Lower leg skin (tissue), 4 donors: Measurements from ENCODE around the gene ENOX1. TPM values are rescaled to one million over a fixed set of nuclear protein-coding genes. Genes with fewer than 3 reads are reported as not detected.

ENCODE experiments used
- DNase-seq, 2 donors: peaks; one replicate each; pipeline ENCODE4 v3.0.0-alpha.2; 2019; ENCODE audit warnings: low spot score in 2 of 2
- H3K4me3 ChIP-seq: fragments of 200-600 bp; sonication (generic); 2 replicates; pipeline ENCODE4 v1.5.1; 2017; ENCODE audit warnings: mild to moderate bottlenecking, low read depth; ENCODE audit not compliant: poor library complexity, severe bottlenecking
- POLR2A ChIP-seq, 2 donors: fragments of 450-650 bp; IDR thresholded peaks; one replicate each; pipeline ENCODE4 v1.6.1; 2016 to 2017; ENCODE audit warnings: antibody characterized with exemption in 2 of 2, mild to moderate bottlenecking in 1 of 2, moderate library complexity in 1 of 2
- WGBS, 2 donors: methylation state at CpG; one replicate each; pipeline ENCODE4 v1.1.5; 2018; 5-methylcytosine and 5-hydroxymethylcytosine counted together
- intact Hi-C: fragments of 100-400 bp; cut with DNase I; formaldehyde crosslinking; loops from one replicate; pipeline ENCODE4 v1.15.0; 2023; ENCODE audit warnings: low total_unique reads
- total RNA-seq, 4 donors: library from RNA; depleted of rRNA; stranded (reverse); fragments of >200 nt; gene quantifications; one replicate each; pipeline ENCODE4 v1.1.0, GENCODE V29; 2016
- TF ChIP-seq, protein P1 (sequence below), 3 donors: fragments of 450-650 bp; IDR thresholded peaks; one replicate each; pipeline ENCODE4 v1.5.1; 2016; ENCODE audit warnings: antibody characterized with exemption in 3 of 3, mild to moderate bottlenecking in 3 of 3, moderate library complexity in 2 of 3

The ENOX1 gene
- total RNA-seq, 4 donors from 2014 or later: 0.11 to 0.52 (median 0.30) TPM

- H3K4me3 ChIP-seq: no peak overlapping the region
- intact Hi-C loops: no loop called here
- no peak for DNase-seq
- no peak for TF ChIP-seq POLR2A (IDR thresholded peaks at IDR 0.05)
- TF ChIP-seq, protein P1, sequence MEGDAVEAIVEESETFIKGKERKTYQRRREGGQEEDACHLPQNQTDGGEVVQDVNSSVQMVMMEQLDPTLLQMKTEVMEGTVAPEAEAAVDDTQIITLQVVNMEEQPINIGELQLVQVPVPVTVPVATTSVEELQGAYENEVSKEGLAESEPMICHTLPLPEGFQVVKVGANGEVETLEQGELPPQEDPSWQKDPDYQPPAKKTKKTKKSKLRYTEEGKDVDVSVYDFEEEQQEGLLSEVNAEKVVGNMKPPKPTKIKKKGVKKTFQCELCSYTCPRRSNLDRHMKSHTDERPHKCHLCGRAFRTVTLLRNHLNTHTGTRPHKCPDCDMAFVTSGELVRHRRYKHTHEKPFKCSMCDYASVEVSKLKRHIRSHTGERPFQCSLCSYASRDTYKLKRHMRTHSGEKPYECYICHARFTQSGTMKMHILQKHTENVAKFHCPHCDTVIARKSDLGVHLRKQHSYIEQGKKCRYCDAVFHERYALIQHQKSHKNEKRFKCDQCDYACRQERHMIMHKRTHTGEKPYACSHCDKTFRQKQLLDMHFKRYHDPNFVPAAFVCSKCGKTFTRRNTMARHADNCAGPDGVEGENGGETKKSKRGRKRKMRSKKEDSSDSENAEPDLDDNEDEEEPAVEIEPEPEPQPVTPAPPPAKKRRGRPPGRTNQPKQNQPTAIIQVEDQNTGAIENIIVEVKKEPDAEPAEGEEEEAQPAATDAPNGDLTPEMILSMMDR (IDR thresholded peaks at IDR 0.05): no peak
- 60 to 81% methylated on average over 2 of the region's 2 CpGs for WGBS, 2 donors
Observed at GRCh38 chr13:43764349-43764748, 22.4 kb downstream of the ENOX1 start.

DNA sequence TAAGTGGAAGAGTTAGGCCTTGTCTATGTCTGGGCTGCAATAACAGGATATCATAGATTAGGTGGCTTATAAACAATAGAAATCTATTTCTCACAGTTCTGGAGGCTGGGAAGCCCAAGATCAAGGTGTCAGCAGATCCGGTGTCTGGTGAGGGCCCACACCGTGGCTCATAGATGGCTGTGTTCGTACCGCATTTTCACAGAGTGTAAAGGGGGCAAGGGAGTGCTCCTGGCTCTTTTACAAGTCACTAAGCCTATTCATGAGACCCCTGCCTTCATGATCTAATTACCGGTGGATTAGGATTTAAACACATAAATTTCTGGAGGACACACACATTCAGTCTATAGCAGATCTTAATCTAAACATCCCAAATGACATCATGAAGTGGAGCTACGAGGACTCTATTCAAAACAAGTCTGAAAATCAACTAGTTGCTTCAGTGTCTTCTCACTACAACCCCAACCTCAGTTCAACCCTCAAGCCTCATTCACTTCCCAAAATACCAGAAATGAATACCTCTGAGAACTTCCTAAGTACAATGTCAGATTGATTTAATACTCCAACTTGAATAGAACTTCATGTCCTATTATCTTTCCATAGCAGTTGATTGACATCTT lies 23.5 kb downstream of the ENOX1 start:
- no peak for DNase-seq
- intact Hi-C loops: no loop called here
- TF ChIP-seq, protein P1 (IDR thresholded peaks at IDR 0.05): no peak
- TF ChIP-seq POLR2A (IDR thresholded peaks at IDR 0.05): no peak
- H3K4me3 ChIP-seq: no peak overlapping the region
- 94% methylated on average over 6 of the region's 6 CpGs for WGBS, 2 donors

DNA sequence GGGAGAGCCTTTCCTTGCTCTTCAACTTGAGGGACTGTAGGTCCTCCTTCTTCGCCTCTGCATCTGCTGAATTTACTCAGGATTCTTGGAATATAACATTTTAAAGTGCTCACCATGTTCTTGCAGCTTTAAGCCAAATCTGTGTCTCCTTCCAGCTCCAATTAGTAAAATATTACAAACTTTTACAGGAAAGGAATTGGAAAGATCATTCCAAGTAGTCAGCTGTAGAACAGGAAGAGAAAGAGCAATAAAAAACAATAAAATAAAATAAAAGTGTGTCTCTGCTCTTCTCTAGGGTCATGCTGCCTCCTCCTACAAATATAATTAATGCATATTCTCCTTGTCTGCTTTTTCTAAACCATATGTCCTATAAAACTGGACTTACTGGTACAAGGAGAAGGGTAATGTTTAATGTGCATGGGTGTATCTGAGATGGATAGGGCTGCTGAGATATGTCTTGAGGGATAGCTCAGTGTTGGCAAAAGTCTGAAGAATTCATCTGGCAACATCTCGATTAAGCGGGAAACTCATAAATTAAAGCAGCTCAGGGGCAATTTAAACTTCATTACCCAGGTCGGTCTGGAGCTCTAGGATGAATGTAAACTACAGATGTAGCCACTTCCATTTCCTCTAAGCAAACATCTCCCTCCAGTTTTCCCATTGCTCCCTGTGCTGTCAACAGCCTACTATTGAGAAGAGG lies 25.0 kb downstream of the ENOX1 start:
- DNase-seq: no peak
- intact Hi-C loops: no loop called here
- no peak overlapping the region for H3K4me3 ChIP-seq
- 62 to 63% methylated on average over 4 of the region's 4 CpGs for WGBS, 2 donors
- TF ChIP-seq, protein P1 (IDR thresholded peaks at IDR 0.05): no peak
- no peak for TF ChIP-seq POLR2A (IDR thresholded peaks at IDR 0.05)

- intact Hi-C loops: no loop called here
- TF ChIP-seq, protein P1 (IDR thresholded peaks at IDR 0.05): no peak
- WGBS, 2 donors: 79 to 87% methylated on average over 3 of the region's 3 CpGs
- H3K4me3 ChIP-seq: no peak overlapping the region
- no peak for DNase-seq
Observed at GRCh38 chr13:43760257-43760656, 26.5 kb downstream of the ENOX1 start.

GRCh38 chr13:43758834-43759233 lies 27.9 kb downstream of the ENOX1 start:
- WGBS, 2 donors: 87 to 100% methylated on average over 1 of the region's 1 CpG
- DNase-seq: no peak
- TF ChIP-seq POLR2A (IDR thresholded peaks at IDR 0.05): no peak
- TF ChIP-seq, protein P1 (IDR thresholded peaks at IDR 0.05): no peak
- intact Hi-C loops: no loop called here
- no peak overlapping the region for H3K4me3 ChIP-seq
